ENCODE results near the gene VAT1L.

Gene VAT1L

DNA sequence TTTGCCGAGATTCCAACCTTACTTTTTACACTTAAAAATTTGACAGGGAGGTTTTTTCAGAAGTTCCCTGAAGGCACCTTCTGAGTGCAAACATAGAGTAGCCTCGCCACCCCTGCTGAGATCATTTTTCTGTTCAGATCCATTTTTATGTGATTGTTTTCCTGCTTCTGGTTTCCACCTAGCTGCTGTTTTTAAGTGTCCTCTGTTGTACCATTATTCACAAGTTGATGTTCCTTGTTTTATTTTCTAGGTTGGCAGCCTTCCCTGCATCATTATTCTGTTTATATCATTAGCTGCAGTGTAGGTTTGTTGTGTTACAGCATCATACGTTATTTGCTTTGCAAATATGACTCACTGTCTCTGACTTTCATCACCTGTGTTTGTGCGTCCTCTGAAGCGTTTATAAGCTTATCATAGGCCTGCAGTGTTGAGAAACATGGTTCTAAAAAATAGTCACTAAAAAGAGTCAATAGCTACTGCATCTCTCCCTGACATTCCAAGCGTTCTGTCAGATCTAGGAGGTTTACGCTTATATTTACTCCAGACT is 117.1 kb downstream of the VAT1L start:
- Histone ChIP-seq H3K4me2 (ENCODE audit: insufficient read depth, low read length) (no peak overlapping the region), H3K27ac (ENCODE audit: low read length) (no peak overlapping the region)
- ATAC-seq (ENCODE audit: insufficient read depth, low read depth): no peak

DNA sequence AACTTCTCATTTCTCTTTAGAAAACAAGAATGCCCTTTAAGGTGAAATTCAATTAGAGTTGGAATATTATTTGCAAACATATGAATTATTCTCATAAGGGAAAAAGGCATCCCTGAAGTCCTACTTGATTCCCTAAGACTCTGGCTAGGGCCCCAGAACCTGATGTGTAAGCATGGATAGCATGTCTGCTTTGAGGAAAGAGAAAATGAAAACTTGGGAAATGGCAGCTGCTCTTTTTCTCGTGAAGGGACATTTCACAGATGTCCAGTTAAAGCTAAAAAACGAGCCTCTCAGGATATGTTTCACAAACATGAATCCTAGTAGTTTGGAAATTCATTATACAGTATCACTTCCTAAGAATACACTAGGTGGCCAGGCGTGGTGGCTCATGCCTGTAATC is 121.7 kb downstream of the VAT1L start:
- Histone ChIP-seq H4K20me1 (ENCODE audit: insufficient read depth, low read length) (no peaks in the 10 kb centered on the region), H3K9me3 (ENCODE audit: insufficient read depth, low read length, severe bottlenecking) (no peaks in the 10 kb centered on the region), H3K4me3 (ENCODE audit: low read depth in 1 of 2, low read length in 2 of 2) (no peak overlapping the region)

More for the DNA sequence above, 117.1 kb downstream of the VAT1L start:
- no peaks in the 10 kb centered on the region for H3K4me1 ChIP-seq (ENCODE audit: insufficient read depth, low read length)
- no peaks in the 10 kb centered on the region for H4K20me1 ChIP-seq (ENCODE audit: insufficient read depth, low read length)
- DNase-seq: no peak
- no peak overlapping the region for H2AFZ ChIP-seq (ENCODE audit: low read depth, low read length)
- H3K9ac ChIP-seq (ENCODE audit: low read depth, low read length): no peak overlapping the region
- H3K27me3 ChIP-seq (ENCODE audit: insufficient read depth, low read length, poor library complexity): no peaks in the 10 kb centered on the region
- H3K4me3 ChIP-seq (ENCODE audit: low read depth in 1 of 2, low read length in 2 of 2): no peak overlapping the region
- no peaks in the 10 kb centered on the region for H3K36me3 ChIP-seq (ENCODE audit: insufficient read depth, low read length)
- H3K9me3 ChIP-seq (ENCODE audit: insufficient read depth, low read length, severe bottlenecking): no peaks in the 10 kb centered on the region
- no peak for TF ChIP-seq EZH2 (IDR thresholded peaks at IDR 0.05; ENCODE audit: borderline replicate concordance, low read depth, low read length, severe bottlenecking)
- TF ChIP-seq, protein P1, sequence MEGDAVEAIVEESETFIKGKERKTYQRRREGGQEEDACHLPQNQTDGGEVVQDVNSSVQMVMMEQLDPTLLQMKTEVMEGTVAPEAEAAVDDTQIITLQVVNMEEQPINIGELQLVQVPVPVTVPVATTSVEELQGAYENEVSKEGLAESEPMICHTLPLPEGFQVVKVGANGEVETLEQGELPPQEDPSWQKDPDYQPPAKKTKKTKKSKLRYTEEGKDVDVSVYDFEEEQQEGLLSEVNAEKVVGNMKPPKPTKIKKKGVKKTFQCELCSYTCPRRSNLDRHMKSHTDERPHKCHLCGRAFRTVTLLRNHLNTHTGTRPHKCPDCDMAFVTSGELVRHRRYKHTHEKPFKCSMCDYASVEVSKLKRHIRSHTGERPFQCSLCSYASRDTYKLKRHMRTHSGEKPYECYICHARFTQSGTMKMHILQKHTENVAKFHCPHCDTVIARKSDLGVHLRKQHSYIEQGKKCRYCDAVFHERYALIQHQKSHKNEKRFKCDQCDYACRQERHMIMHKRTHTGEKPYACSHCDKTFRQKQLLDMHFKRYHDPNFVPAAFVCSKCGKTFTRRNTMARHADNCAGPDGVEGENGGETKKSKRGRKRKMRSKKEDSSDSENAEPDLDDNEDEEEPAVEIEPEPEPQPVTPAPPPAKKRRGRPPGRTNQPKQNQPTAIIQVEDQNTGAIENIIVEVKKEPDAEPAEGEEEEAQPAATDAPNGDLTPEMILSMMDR (IDR thresholded peaks at IDR 0.05; ENCODE audit: borderline replicate concordance, extremely low read depth, low read length, poor library complexity, severe bottlenecking): no peak
- no peaks in the 10 kb centered on the region for H3K79me2 ChIP-seq (ENCODE audit: insufficient read depth, low read length)

DNA sequence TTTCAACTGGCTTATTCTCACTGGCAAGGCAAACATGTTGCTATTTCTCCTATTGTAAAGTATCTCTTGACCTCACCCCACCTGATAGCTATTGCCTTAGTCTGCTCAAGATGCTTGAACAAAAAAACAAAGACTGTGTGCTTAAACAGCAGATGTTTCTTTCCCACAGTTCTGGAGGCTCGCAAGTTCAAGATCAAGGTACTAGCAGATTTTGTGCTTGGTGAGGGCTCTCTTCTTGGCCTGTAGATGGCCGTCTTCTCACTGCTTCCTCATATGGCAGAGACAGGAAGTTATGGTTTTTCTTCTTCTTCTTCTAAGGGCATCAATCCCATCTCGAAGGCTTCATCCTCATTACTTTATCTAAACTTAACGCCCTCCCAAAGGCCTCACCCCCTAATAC is 124.3 kb downstream of the VAT1L start:
- Histone ChIP-seq H3K4me1 (ENCODE audit: insufficient read depth, low read length) (no peaks in the 10 kb centered on the region), H3K4me3 (ENCODE audit: low read depth in 1 of 2, low read length in 2 of 2) (no peak overlapping the region)

More for the DNA sequence above, 121.7 kb downstream of the VAT1L start:
- H2AFZ ChIP-seq (ENCODE audit: low read depth, low read length): no peak overlapping the region
- TF ChIP-seq EZH2 (IDR thresholded peaks at IDR 0.05; ENCODE audit: borderline replicate concordance, low read depth, low read length, severe bottlenecking): no peak
- TF ChIP-seq, protein P1 (IDR thresholded peaks at IDR 0.05; ENCODE audit: borderline replicate concordance, extremely low read depth, low read length, poor library complexity, severe bottlenecking): no peak
- H3K36me3 ChIP-seq (ENCODE audit: insufficient read depth, low read length): no peaks in the 10 kb centered on the region
- no peak overlapping the region for H3K9ac ChIP-seq (ENCODE audit: low read depth, low read length)
- no peak for DNase-seq
- no peaks in the 10 kb centered on the region for H3K4me1 ChIP-seq (ENCODE audit: insufficient read depth, low read length)
- H3K4me2 ChIP-seq (ENCODE audit: insufficient read depth, low read length): no peak overlapping the region
- H3K79me2 ChIP-seq (ENCODE audit: insufficient read depth, low read length): no peaks in the 10 kb centered on the region
- no peaks in the 10 kb centered on the region for H3K27me3 ChIP-seq (ENCODE audit: insufficient read depth, low read length, poor library complexity)
- H3K27ac ChIP-seq (ENCODE audit: low read length): no peak overlapping the region
- ATAC-seq (ENCODE audit: insufficient read depth, low read depth): no peak

More for the DNA sequence above, 124.3 kb downstream of the VAT1L start:
- DNase-seq (no peak), ATAC-seq (ENCODE audit: insufficient read depth, low read depth) (no peak)
- Histone ChIP-seq H3K36me3 (ENCODE audit: insufficient read depth, low read length) (no peaks in the 10 kb centered on the region), H4K20me1 (ENCODE audit: insufficient read depth, low read length) (no peaks in the 10 kb centered on the region), H3K4me2 (ENCODE audit: insufficient read depth, low read length) (no peak overlapping the region), H3K27me3 (ENCODE audit: insufficient read depth, low read length, poor library complexity) (no peaks in the 10 kb centered on the region), H3K27ac (ENCODE audit: low read length) (no peak overlapping the region), H3K79me2 (ENCODE audit: insufficient read depth, low read length) (no peaks in the 10 kb centered on the region), H3K9me3 (ENCODE audit: insufficient read depth, low read length, severe bottlenecking) (no peaks in the 10 kb centered on the region), H3K9ac (ENCODE audit: low read depth, low read length) (no peak overlapping the region), H2AFZ (ENCODE audit: low read depth, low read length) (no peak overlapping the region)
- TF ChIP-seq EZH2 (IDR thresholded peaks at IDR 0.05; ENCODE audit: borderline replicate concordance, low read depth, low read length, severe bottlenecking): no peak
- TF ChIP-seq, protein P1 (IDR thresholded peaks at IDR 0.05; ENCODE audit: borderline replicate concordance, extremely low read depth, low read length, poor library complexity, severe bottlenecking): no peak
